Mucosa of rectum (tissue), 2 donors: ENCODE measurements around the gene CDK12.
A peak's percentile ranks its signal among the peaks of the same experiment; 100 is the strongest.
"Not testable (repeated sequence)": the region's sequence is repeated elsewhere in the genome, so short reads cannot be mapped to it uniquely, and the experiment has no call there.

ENCODE experiments used
- H3K27ac ChIP-seq, 2 donors: one replicate each; pipeline ENCODE4 v1.7.0; 2013; ENCODE audit warnings: inconsistent platforms in 2 of 2, low read depth in 2 of 2, low read length in 2 of 2
- H3K27me3 ChIP-seq, 2 donors: one replicate each; pipeline ENCODE4 v1.7.0; 2013; ENCODE audit warnings: low read length in 2 of 2; ENCODE audit not compliant: control insufficient read depth in 2 of 2, insufficient read depth in 2 of 2
- H3K36me3 ChIP-seq, 2 donors: one replicate each; pipeline ENCODE4 v1.7.0; 2013; ENCODE audit warnings: low read length in 2 of 2; ENCODE audit not compliant: control insufficient read depth in 2 of 2, insufficient read depth in 2 of 2
- H3K4me1 ChIP-seq, 2 donors: one replicate each; pipeline ENCODE4 v1.7.0; 2013; ENCODE audit warnings: low read length in 2 of 2, mild to moderate bottlenecking in 1 of 2; ENCODE audit not compliant: control insufficient read depth in 2 of 2, insufficient read depth in 2 of 2
- H3K4me3 ChIP-seq, 2 donors: one replicate each; pipeline ENCODE4 v1.7.0; 2013; ENCODE audit warnings: low read length in 2 of 2
- H3K9ac ChIP-seq, 2 donors: one replicate each; pipeline ENCODE4 v1.7.0; 2013; ENCODE audit warnings: low read length in 2 of 2, low read depth in 1 of 2, mild to moderate bottlenecking in 1 of 2
- H3K9me3 ChIP-seq, 2 donors: one replicate each; pipeline ENCODE4 v1.7.0; 2013; ENCODE audit warnings: low read length in 2 of 2; ENCODE audit not compliant: control insufficient read depth in 2 of 2
- donor health status: healthy.
- donor health status: Normal muscosa, but diverticular disease.

CDK12 gene

GRCh38 chr17:39461926-39462569 lies 762 bp downstream of the CDK12 start:
- Histone ChIP-seq H3K9ac (peak overlapping the region; percentile 98 to 99), H3K4me3 (peak overlapping the region; percentile 99 to 100), H3K4me1 (peaks cover 9% of the 10 kb centered on the region in 2 donors), H3K9me3 (no peaks in the 10 kb centered on the region), H3K27ac (peak overlapping the region; percentile 97 to 98), H3K36me3 (no peaks in the 10 kb centered on the region), H3K27me3 (no peaks in the 10 kb centered on the region)

GRCh38 chr17:39462631-39463375 lies 1.5 kb downstream of the CDK12 start:
- H3K27me3 ChIP-seq, result no peaks in the 10 kb centered on the region
- no peaks in the 10 kb centered on the region for H3K9me3 ChIP-seq
- H3K9ac ChIP-seq, result peak overlapping the region; percentile 98 to 99
- H3K27ac ChIP-seq, result peak overlapping the region in 1 of 2 donors; percentile 97
- peaks cover 9% of the 10 kb centered on the region in 2 donors for H3K4me1 ChIP-seq
- no peaks in the 10 kb centered on the region for H3K36me3 ChIP-seq
- peak overlapping the region; percentile 99 to 100 for H3K4me3 ChIP-seq

GRCh38 chr17:39464639-39465181 lies 3.4 kb downstream of the CDK12 start:
- H3K9ac ChIP-seq, H3K27ac ChIP-seq, H3K9me3 ChIP-seq, H3K36me3 ChIP-seq, H3K27me3 ChIP-seq, H3K4me1 ChIP-seq: not testable (repeated sequence)
- peak overlapping the region; percentile 15 to 100 for H3K4me3 ChIP-seq

- peaks cover 22 to 24% of the 10 kb centered on the region in 2 donors for H3K36me3 ChIP-seq
- H3K27me3 ChIP-seq, H3K4me3 ChIP-seq, H3K9ac ChIP-seq, H3K4me1 ChIP-seq, H3K27ac ChIP-seq, H3K9me3 ChIP-seq: not testable (repeated sequence)
Observed at GRCh38 chr17:39468610-39469009, 7.3 kb downstream of the CDK12 start.

GRCh38 chr17:39473310-39473709 lies 12.0 kb downstream of the CDK12 start:
- Histone ChIP-seq H3K27ac (no peak overlapping the region), H3K27me3 (no peaks in the 10 kb centered on the region), H3K36me3 (peaks cover 22 to 32% of the 10 kb centered on the region in 2 donors), H3K4me1 (no peaks in the 10 kb centered on the region), H3K9ac (no peak overlapping the region), H3K9me3 (no peaks in the 10 kb centered on the region), H3K4me3 (no peak overlapping the region)

- H3K9ac ChIP-seq, H3K27ac ChIP-seq, H3K27me3 ChIP-seq, H3K36me3 ChIP-seq, H3K4me3 ChIP-seq, H3K4me1 ChIP-seq, H3K9me3 ChIP-seq: not testable (repeated sequence)
Observed at GRCh38 chr17:39479631-39480030, 18.3 kb downstream of the CDK12 start.

GRCh38 chr17:39483506-39483905 lies 22.2 kb downstream of the CDK12 start:
- Histone ChIP-seq H3K4me3 (no peak overlapping the region), H3K27ac (no peak overlapping the region), H3K36me3 (peaks cover 4 to 9% of the 10 kb centered on the region in 2 donors), H3K9me3 (no peaks in the 10 kb centered on the region), H3K4me1 (no peaks in the 10 kb centered on the region), H3K27me3 (no peaks in the 10 kb centered on the region), H3K9ac (no peak overlapping the region)

- H3K4me1 ChIP-seq, result no peaks in the 10 kb centered on the region
- no peaks in the 10 kb centered on the region for H3K9me3 ChIP-seq
- H3K9ac ChIP-seq, result no peak overlapping the region
- no peak overlapping the region for H3K27ac ChIP-seq
- H3K4me3 ChIP-seq, result no peak overlapping the region
- H3K36me3 ChIP-seq, result peaks cover 4 to 9% of the 10 kb centered on the region in 2 donors
- no peaks in the 10 kb centered on the region for H3K27me3 ChIP-seq
Observed at GRCh38 chr17:39484178-39484577, 22.9 kb downstream of the CDK12 start.

GRCh38 chr17:39485555-39485954 lies 24.3 kb downstream of the CDK12 start:
- H3K9ac ChIP-seq, result no peak overlapping the region
- peaks cover 7 to 9% of the 10 kb centered on the region in 2 donors for H3K36me3 ChIP-seq

GRCh38 chr17:39486242-39486641 lies 25.0 kb downstream of the CDK12 start:
- Histone ChIP-seq H3K9ac (no peak overlapping the region), H3K9me3 (no peaks in the 10 kb centered on the region), H3K4me3 (no peak overlapping the region)

More at GRCh38 chr17:39485555-39485954, 24.3 kb downstream of the CDK12 start:
- H3K4me3 ChIP-seq, result no peak overlapping the region
- H3K27ac ChIP-seq, result no peak overlapping the region
- H3K9me3 ChIP-seq, result no peaks in the 10 kb centered on the region
- no peaks in the 10 kb centered on the region for H3K4me1 ChIP-seq
- no peaks in the 10 kb centered on the region for H3K27me3 ChIP-seq

More at GRCh38 chr17:39486242-39486641, 25.0 kb downstream of the CDK12 start:
- peaks cover 13 to 15% of the 10 kb centered on the region in 2 donors for H3K36me3 ChIP-seq
- H3K27ac ChIP-seq, result no peak overlapping the region
- no peaks in the 10 kb centered on the region for H3K27me3 ChIP-seq
- H3K4me1 ChIP-seq, result no peaks in the 10 kb centered on the region
